Activated gamma-delta T cell (primary cell): ENCODE results near the gene JDP2.
"Not testable (repeated sequence)": the region's sequence is repeated elsewhere in the genome, so short reads cannot be mapped to it uniquely, and the experiment has no call there.

Experiments used
- DNase-seq: peaks from one replicate; lab custom pipeline; 2025; lab: John Stamatoyannopoulos, UW

The JDP2 gene

DNA sequence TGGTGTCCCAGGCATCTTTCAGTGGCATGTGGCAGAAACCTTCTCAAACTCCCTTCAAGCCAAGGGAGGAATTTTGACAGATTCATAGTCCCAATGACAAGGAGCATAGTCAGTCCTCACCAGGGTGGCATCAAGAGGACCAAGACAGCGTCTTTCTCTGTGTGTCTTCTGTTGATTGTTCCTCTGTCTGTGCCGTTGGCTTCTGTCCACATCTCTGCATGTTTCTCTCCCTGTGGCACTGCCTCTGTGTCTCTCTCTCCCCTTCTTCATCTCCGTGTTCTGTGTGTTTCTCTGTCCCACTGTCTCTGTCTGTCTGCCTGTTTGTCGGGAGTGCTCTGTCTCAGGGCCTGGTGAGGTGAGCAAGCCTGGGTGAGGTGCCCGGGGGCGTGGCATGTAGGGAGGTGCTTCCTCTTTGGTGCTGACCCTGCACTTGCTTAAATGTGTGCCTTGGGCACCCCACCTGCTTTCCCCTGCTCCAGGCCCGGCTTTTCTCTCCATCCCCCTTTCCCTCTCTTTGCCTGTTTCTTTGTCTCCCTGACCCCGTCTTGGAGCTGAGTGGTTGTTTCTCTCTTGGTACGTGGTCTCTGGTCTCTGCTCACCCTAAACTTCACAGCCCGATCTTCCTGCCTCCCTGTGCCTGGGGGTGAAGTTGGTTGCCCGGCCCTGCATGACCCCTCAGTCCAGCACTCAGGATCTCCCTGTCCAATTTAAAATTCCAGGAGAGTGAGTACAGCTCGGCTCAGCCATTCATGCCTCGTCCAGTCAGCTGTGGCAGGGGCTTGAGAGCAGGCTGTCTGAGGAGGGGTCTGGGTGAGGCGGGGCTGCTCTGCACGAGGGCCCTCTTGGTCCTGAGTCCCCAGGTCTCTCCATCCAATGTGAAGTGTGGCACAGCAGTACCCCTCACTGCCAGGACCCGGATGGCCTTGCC lies 28.5 kb downstream of the JDP2 start:
- DNase-seq = no peak

DNA sequence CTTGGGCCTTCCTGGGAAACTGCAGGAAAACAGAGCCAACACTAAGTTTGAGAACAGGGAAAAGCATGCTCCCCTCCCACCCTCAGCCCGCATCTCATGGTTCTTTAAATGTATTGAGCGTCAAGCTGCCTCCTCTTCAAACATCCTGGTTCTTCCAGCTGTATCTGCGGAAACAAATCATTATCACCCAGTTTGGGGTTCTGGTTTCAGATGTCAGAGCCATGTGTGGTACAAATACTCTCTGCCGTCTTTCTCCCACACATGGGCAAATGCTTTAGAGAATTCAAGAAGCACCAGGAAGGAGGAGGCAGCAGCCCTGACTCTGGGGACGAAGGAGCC lies 29.1 kb downstream of the JDP2 start:
- no peak for DNase-seq

DNA sequence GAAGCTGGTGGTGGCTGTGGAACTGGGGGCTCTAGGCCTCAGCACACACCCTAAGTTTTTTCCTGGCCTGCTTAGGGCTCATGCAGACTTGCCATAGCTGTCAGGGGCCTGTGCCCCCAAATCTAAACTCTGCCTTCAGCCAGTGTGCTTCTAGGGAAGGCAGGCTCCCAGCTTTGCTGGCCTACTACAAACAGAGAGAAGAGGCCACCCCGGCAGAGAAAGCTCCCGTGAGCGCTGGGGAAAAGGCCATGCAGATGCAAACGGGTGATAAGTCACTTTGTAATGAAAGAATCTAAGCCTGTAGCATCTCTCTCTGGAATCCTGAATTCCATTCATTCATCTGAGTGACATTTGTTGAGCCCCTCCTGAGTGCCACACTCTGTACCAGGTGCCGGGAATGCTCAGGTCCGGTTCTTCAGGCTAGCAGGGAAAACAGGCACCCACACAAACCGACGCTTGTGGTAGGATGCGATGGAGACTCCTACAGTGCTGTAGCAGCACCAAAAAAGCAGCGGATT lies 29.9 kb downstream of the JDP2 start:
- no peak for DNase-seq

DNA sequence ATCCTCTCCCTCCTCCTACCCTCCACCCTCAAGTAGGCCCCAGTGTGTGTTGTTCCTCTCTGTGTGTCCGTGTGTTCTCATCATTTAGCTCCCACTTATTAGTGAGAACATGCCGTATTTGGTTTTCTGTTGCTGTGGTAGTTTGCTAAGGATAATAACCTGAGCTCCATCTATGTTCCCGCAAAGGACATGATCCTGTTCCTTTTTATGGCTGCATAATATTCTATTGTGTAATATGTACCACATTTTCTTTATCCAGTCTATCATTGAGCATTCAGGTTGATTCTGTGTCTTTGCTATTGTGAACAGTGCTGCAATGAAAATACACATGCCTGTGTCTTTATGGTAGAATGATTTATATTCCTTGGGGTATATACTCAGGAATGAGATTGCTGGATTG lies 30.5 kb downstream of the JDP2 start:
- no peak for DNase-seq

DNA sequence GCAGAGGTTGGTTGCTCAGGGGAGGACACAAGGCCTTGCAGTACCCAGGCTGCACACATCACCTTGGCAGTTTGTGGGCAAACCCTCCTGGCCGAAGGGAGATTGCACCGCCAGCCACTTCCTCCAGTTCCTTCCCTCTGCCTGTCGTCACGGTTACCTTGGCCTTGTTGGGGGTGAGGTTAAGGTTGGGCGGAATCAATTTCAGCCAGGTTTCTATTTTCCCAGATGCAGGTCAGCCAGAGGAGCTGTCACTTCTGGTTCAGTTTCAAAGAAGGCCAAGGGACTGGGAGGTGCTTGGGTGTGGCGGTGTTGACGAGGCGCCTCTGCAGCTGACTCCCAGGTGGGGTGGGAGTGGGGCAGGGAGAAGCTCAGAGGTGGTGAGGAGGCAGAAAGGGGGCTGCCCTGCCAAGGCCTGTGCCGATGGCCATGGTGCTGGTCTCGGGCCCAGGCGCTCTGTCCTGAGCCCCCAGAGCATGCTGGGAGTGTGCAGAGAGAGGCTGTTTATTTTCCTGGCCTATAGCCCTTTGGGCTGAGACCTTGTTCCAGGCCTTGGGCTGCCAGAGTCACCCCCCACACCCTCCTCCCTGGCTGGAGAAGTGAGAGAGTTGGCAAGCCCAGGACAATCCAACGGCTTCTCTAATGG lies 31.4 kb downstream of the JDP2 start:
- no peak for DNase-seq

DNA sequence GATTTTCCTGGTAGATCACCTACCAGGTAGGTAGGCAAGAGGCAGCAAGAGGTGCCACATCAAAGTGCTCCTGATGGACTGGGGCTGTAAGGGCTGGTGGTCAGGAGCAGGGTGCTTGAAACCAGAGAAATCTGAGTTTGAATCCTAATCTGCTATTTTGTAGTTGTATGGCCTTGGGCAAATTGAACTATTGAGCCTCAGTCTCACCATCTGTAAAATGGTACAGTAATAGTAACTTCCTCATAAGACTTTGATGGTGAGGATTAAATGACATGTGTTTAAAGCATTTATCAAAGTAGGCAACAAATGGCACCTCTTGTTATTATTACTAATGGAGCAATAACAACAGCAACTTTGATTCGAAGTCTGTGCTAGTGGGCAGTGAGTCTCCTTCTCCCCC lies 32.0 kb downstream of the JDP2 start:
- no peak for DNase-seq

DNA sequence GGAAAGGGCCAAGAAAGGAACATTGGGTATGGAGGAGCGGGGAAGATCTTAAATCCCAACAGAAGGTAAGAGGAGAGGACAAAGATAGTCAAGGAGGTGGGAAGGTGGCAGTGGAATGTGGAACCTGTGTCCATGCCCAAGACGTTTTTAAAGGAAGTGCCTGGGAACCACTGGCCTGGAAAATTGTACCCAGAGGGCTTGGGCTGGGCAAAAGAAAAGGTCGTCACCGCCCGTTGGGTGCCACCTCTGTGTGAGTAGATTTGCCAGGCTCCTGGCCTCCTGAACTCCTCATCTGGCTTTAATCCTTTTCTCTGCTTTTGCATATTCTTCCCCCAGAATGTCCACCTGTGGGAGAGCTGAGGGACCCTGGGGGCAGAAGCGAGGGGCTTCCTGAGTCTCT lies 32.6 kb downstream of the JDP2 start:
- no peak for DNase-seq

DNA sequence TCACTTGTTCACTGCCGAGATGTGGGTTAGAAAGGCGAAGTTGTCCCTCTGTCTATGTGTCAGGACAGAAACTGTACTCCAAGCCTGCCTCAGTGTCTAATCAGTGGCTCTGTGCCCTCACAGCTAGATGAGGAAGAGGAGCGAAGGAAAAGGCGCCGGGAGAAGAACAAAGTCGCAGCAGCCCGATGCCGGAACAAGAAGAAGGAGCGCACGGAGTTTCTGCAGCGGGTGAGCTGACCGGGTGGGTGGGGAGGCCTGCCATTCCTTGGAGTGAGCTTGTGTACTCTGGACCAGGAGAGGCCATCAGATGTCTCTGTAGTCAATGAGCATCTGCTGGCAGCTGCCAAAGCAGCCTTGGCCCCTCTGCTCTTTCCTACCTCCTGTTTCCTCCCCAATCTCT lies 33.5 kb downstream of the JDP2 start:
- no peak for DNase-seq

DNA sequence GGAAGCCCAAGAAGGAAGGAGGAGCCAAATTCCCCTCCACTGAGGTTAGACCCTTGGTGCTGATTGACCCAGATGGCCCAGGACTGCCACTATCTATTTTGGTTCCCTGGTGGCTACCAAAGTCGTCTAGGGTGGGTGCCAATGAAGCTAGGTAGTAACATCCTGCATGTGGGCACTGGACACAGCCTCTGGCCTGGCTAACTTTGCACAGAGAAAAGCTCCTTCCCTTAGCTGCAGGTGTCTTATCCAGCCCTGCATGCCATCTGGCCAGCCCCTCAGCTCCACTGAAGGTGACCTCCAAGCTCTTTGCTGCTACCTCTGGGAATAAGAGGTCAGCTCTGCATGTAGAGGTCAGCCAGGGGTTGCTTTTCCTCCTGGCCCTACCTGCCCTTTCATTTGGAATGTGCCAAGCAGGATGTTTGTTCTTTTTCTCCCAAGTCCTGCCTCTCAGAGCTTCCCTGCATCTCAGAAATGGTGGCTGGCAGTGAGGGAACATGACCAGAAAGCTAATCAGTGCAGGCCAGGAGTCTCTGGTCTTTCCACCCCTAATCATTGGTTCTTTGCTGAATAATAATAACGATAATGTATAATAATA lies 34.0 kb downstream of the JDP2 start:
- DNase-seq = no peak

DNA sequence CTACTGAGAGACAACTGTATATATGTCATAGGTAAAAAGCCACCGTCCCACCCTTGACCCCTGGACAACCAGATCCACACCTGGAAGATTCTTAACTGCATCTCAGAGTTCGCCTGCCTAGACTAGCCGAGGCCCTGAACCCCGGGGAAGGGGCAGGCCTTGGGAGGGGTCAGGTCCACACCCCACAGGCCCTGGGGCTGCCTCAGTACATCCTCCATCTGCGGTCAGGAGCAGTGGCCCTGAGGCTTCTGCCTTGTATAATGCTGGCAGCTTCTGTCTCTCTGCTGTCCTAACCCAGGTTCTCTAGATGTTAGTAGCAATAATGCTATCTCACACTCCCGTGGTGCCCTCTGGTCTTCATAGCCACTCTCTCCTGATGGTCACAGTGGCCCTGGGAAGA lies 36.8 kb downstream of the JDP2 start:
- no peak for DNase-seq

DNA sequence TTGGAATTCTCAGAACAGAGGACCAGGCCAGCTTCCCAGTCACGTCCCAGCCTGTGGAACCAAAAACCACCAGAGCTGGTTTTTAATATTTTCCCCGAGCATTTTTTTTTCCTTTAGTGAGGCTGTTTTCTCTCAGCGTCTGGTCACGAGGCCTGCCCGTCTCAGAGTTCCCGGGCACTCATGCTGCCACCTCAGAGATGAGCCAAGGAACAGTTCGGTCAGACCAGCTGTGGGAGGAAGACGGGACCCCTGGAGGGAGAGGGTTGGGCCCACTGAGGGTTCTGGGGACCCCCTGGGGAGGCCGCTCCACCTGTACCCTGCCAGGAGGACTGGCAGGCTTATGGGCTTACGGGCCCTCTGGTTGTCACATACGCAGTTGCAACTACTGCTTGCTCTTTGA lies 39.9 kb downstream of the JDP2 start:
- no peak for DNase-seq

DNA sequence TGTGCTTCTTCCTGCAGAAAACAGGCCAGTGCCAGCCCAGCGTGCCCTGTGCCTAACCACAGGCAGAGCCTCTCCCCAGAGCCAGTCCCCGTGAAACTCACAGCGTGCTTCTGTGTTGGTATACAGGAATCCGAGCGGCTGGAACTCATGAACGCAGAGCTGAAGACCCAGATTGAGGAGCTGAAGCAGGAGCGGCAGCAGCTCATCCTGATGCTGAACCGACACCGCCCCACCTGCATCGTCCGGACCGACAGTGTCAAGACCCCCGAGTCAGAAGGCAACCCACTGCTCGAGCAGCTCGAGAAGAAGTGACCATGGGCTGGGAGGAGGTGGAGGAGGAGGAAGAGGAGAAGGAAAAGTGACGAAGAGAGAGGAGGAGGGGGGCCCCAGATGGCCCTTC lies 41.3 kb downstream of the JDP2 start:
- DNase-seq = no peak

DNA sequence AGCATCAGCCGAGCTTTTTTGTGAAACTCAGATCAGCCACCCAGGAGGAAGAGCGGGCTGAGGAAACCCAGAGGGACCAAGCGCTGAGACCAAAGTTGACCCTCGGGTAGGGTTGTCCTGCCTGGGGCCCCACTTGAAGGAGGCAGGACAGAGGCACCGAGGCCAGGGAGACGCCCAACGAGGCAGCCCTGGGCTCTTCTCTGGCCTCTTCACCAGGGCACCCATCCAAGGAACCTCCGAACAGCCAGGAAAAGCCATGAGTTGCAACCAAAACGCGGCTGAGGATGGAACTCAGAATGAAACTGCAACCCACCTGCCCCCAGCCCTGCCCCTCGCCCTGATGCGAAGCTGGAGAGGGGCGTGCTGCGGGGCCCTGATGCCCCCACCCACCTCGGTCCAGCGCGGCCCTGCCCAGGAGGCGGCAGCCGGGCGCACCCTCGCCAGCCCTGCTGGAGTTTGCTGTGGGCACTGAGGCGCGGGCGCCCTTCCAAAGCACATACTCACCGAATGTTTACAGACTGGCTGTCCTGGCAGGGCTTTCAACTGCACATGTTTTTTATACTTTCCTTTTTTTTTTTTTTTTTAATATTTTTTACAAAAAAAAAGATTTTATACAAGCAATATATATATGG lies 41.9 kb downstream of the JDP2 start:
- no peak for DNase-seq

DNA sequence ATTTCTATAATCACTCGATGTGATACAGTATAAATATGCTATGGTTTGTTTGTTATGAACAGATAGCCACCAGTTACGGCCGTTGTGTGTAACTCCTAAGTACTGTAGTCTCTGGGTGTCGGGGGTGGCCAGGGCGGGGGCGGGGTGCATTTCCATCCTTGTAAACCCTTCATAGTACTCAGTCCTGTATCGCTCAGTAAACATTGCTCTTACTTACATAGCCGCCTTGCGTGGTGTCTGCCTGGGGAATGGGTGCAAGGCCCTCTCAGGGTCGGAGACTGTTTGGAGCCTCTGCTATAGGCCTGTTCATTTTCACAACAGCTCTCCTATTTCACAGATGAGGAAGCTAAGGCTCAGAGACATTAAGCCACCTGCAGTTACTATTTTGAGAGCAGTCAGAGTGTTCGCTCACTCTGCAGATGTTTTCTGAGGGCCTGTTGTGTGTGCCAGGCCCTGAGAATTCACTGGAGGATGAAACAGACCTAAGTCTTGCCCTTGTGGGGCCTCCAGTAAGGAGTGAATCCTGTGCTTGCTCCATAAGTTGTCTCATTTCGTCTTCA lies 42.5 kb downstream of the JDP2 start:
- DNase-seq = no peak

DNA sequence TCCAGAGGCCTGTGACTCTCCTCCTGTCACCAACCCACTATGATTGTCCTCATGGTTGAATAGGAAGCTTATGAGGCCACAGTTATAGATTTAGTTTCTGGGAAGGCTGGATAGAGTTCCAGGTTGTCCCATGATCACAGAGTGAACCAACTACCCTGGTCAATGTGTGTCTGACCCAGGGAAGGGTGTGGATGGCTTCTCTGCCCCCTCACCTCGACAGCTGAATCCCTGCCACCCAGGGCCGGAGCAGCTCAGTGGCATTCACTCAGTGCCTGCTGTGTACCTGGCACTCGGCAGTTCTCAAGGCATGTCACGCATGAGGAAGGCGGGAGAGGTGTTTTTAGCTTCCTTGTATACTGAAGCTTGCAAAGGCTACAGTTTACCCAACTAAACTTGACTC lies 43.2 kb downstream of the JDP2 start:
- DNase-seq = no peak

DNA sequence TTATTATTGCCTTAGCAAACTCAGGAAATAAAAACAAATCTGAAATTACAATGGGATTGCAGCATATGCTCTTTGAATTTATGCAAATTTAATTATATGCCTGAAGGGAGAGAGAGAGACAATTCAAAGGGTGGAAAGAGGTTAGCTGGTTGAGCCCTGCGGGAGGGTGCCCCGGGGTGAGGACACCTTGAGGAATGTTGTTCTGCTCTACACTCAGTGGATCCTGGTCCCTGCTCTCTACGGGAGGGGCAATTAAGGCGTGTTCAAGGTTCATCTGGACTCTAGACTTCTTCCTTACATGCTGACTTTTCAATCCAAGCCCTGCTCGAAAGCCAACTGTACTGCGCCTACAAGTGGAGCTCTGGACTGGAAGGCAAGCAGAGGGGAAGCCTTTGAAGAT lies 46.3 kb downstream of the JDP2 start:
- DNase-seq = not testable (repeated sequence)

DNA sequence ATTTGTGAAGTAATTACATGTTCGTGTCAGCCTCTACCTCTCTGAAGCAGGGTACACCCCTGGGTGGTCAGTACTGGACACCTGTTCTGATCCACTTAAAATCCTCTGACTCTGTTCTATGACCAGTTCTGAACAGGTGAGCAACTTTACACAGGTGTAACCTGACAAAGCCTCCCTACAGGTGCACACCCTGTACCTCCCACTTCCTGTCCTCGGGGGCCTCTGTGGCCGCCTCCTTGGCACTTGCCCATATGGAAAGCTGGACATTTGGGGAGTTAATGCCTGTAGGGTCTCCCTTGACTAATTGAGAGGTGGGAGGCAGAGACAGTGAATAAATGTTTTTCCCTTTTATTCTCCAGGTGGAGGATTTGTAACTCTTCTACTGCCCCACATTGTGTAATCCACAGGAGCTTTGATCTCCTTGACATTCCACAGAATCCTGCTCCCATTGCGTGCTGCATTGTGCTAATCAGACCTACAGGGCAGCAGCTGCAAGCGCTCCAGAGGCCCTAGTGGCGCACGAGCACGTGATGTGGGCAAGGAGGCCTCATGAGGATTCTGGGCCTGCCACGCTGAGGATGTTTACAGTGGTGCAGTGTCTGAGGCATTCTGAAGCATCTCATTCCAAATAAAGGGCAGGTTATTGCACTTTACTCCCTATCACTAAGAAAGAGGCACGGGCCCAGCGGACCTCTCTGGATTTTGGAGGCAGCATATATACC lies 48.6 kb downstream of the JDP2 start:
- no peak for DNase-seq

DNA sequence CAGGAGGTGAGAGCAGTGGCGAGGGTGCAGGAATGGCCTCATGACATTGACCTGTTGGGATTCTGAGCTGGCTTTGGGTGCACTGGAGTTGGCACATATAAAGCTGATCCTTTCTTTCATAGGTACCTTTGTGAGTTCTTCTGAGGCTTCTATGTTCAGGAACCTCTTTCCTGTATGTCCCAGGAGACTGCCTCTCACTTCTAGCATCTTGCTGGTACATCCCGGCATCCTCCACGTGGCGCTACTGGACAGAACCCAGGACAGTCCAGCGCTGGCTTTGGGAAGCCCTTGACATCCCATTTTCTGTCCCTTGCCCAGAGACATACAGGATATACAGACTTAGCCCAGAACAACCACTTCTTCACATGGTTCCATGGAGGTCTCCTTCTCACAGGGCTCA lies 50.1 kb downstream of the JDP2 start:
- DNase-seq = no peak

DNA sequence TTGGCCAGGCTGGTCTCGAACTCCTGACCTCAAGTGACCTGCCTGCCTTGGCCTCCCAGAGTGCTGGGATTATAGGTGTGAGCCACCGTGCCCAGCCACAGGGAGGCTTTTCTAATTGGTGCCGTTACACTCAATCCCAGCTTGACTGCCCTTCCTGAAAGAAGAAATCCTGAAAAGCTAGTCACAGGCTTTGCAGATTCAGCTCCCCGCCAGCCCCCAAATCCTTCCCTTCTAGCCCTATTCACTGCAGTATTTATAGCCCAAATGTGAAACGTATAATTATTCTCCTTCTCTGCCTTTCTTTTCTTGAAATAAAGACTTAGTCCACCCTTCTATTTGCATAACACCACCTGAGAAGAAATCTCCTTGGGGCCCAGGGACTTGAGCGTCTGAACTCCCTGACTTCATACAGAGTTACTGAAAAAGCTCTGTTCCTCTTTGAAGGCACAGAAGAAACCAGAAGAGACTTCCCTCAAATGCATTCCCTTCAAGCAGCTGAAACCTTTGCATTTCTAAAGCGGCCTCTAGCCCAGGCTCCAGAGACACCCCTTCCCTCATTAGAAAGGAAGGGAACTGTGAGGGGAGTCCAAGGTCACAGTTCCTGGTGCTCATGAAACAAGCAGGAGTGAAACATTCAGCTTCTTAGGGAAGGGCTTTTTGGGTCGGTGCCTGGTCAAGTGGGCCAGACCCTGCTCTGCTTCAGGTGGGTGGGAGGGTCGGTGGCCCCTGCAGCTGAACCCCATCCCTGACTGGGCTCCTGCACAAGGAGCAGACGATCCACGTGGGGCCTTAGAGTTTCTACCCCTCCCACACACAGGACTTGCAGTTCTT lies 52.2 kb downstream of the JDP2 start:
- DNase-seq = no peak

DNA sequence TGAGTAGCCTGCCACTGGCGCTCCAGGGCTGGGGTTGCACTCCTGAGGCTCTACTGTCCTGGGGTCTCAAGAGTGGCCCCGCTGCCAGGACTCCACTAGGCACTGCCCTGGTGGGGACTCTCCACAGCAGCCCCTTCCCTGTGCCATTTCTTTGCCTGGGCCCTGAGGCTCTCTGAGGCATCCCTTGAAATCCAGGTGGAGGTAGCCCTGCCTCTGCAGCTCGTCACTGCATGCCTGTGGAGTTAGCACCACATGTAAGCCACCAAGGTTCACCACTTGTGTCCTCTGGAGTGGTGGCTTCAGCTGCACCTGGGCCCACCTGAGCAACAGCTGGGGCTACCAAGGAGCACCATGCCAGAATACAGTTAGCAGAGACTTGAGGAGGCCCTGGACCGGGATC lies 54.5 kb downstream of the JDP2 start:
- DNase-seq = no peak
